Neural progenitor cell (in vitro differentiated cells): ENCODE results near the gene RAD51B. TPM values are rescaled to one million over a fixed set of nuclear protein-coding genes. Genes with fewer than 3 reads are reported as not detected.

Experiments used
- DNase-seq: peaks from one replicate; pipeline ENCODE4 v3.0.0-alpha.2; 2016; ENCODE audit warnings: low spot score
- H2AFZ ChIP-seq: fragments of 200-600 bp; sonication (generic); replicated peaks from 2 replicates; pipeline ENCODE4 v1.6.1; 2016; ENCODE audit warnings: antibody characterized with exemption
- H3F3A ChIP-seq: fragments of 200-600 bp; sonication (generic); 2 replicates; pipeline ENCODE4 v1.6.1; 2016; ENCODE audit warnings: antibody characterized with exemption, low read depth
- H3K27ac ChIP-seq: fragments of 200-600 bp; sonication (generic); 2 replicates; pipeline ENCODE4 v1.5.1; 2016; ENCODE audit warnings: mild to moderate bottlenecking
- H3K27me3 ChIP-seq: fragments of 200-600 bp; sonication (generic); 2 replicates; pipeline ENCODE4 v1.6.1; 2016; ENCODE audit warnings: mild to moderate bottlenecking, moderate library complexity
- H3K36me3 ChIP-seq: fragments of 200-600 bp; sonication (generic); 2 replicates; pipeline ENCODE4 v1.5.1; 2016
- H3K4me1 ChIP-seq: fragments of 200-600 bp; sonication (generic); 2 replicates; pipeline ENCODE4 v1.6.1; 2016; ENCODE audit warnings: mixed run types
- H3K4me2 ChIP-seq: fragments of 200-600 bp; sonication (generic); 2 replicates; pipeline ENCODE4 v1.6.1; 2016
- H3K4me3 ChIP-seq: fragments of 200-600 bp; sonication (generic); 2 replicates; pipeline ENCODE4 v1.5.1; 2016
- H3K79me2 ChIP-seq: fragments of 200-600 bp; sonication (generic); 2 replicates; pipeline ENCODE4 v1.6.1; 2016; ENCODE audit warnings: low read depth
- H3K9ac ChIP-seq: fragments of 200-600 bp; sonication (generic); 2 replicates; pipeline ENCODE4 v1.6.1; 2016
- H3K9me3 ChIP-seq: fragments of 200-600 bp; sonication (generic); 2 replicates; pipeline ENCODE4 v1.5.1; 2016; ENCODE audit warnings: low read depth
- H4K20me1 ChIP-seq: fragments of 200-600 bp; sonication (generic); 2 replicates; pipeline ENCODE4 v1.6.1; 2016; ENCODE audit warnings: low read depth
- H3K27ac Mint-ChIP-seq: 3 replicates; pipeline ENCODE4 v1.8.0; 2021; ENCODE audit warnings: mixed read lengths
- H3K27me3 Mint-ChIP-seq: 2 replicates; pipeline ENCODE4 v1.8.0; 2022; ENCODE audit warnings: low read depth, mild to moderate bottlenecking, inconsistent platforms, moderate library complexity, mixed read lengths; ENCODE audit not compliant: insufficient read depth
- H3K36me3 Mint-ChIP-seq: 3 replicates; pipeline ENCODE4 v1.8.0; 2021; ENCODE audit warnings: mixed read lengths
- H3K4me1 Mint-ChIP-seq: 3 replicates; pipeline ENCODE4 v1.8.0; 2021; ENCODE audit warnings: mixed read lengths
- H3K4me3 Mint-ChIP-seq: 3 replicates; pipeline ENCODE4 v1.8.0; 2021; ENCODE audit warnings: mild to moderate bottlenecking, moderate library complexity, mixed read lengths
- H3K9me3 Mint-ChIP-seq: 3 replicates; pipeline ENCODE4 v1.8.0; 2020; ENCODE audit warnings: mixed read lengths
- EZH2 ChIP-seq: fragments of 200-600 bp; sonication (generic); IDR thresholded peaks from 2 replicates; pipeline ENCODE4 v1.6.1; 2017; ENCODE audit warnings: antibody characterized with exemption, mild to moderate bottlenecking, moderate library complexity
- EZH2phosphoT487 ChIP-seq: fragments of 200-600 bp; sonication (generic); IDR thresholded peaks from 2 replicates; pipeline ENCODE4 v1.6.1; 2017; ENCODE audit warnings: antibody characterized with exemption
- total RNA-seq: library from RNA; depleted of rRNA; stranded (reverse); fragments of >200 nt; gene quantifications from 2 replicates; pipeline ENCODE4 v1.2.3, GENCODE V29; 2015; ENCODE audit warnings: low replicate concordance
- TF ChIP-seq, protein P1 (sequence below): fragments of 200-600 bp; sonication (generic); IDR thresholded peaks from 2 replicates; pipeline ENCODE4 v1.5.1; 2017; ENCODE audit warnings: antibody characterized with exemption, mild to moderate bottlenecking

The RAD51B gene
- total RNA-seq, 1 donor from 2014 or later = 50.5 TPM

DNA sequence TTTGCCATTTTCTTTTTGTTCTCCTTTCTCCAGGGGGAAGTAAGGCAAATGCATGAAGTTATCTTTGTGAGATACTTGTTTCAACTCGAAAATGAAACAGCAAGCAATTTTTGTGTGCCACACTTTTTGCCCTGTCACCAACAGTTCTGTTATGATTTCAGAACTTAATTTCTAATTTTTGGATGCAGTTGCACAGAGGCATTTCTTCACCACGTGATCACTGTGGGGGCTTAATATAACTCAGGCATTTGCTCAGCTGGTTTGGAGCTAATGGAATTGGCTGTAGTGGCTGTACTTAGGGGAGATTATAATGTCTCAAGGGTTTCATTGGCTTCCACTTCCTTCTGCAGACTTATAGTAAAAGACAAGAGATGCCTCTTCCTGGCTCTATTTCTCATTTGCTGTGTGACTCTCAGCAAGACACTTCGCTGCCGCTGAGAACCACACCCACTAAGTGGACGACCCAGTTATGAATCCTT is 452.4 kb downstream of the RAD51B start:
- Histone ChIP-seq H3K79me2 (no peaks in the 10 kb centered on the region), H3K27me3 (no peaks in the 10 kb centered on the region), H3K4me2 (no peak overlapping the region), H3K36me3 (no peaks in the 10 kb centered on the region), H4K20me1 (no peaks in the 10 kb centered on the region), H3F3A (no peaks in the 10 kb centered on the region), H2AFZ (no peak overlapping the region), H3K27ac (no peak overlapping the region), H3K4me3 (no peak overlapping the region), H3K9ac (no peak overlapping the region), H3K4me1 (no peaks in the 10 kb centered on the region), H3K9me3 (no peaks in the 10 kb centered on the region)
- H3K9me3 Mint-ChIP-seq = no peaks in the 10 kb centered on the region
- H3K4me3 Mint-ChIP-seq = no peak overlapping the region
- H3K27ac Mint-ChIP-seq = peak overlapping the region; percentile 58
- no peak for DNase-seq
- peaks cover 44% of the 10 kb centered on the region for H3K4me1 Mint-ChIP-seq
- no peaks in the 10 kb centered on the region for H3K27me3 Mint-ChIP-seq
- H3K36me3 Mint-ChIP-seq = no peaks in the 10 kb centered on the region
- TF ChIP-seq EZH2 (no peak), EZH2phosphoT487 (no peak)
- TF ChIP-seq, protein P1, sequence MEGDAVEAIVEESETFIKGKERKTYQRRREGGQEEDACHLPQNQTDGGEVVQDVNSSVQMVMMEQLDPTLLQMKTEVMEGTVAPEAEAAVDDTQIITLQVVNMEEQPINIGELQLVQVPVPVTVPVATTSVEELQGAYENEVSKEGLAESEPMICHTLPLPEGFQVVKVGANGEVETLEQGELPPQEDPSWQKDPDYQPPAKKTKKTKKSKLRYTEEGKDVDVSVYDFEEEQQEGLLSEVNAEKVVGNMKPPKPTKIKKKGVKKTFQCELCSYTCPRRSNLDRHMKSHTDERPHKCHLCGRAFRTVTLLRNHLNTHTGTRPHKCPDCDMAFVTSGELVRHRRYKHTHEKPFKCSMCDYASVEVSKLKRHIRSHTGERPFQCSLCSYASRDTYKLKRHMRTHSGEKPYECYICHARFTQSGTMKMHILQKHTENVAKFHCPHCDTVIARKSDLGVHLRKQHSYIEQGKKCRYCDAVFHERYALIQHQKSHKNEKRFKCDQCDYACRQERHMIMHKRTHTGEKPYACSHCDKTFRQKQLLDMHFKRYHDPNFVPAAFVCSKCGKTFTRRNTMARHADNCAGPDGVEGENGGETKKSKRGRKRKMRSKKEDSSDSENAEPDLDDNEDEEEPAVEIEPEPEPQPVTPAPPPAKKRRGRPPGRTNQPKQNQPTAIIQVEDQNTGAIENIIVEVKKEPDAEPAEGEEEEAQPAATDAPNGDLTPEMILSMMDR = no peak

DNA sequence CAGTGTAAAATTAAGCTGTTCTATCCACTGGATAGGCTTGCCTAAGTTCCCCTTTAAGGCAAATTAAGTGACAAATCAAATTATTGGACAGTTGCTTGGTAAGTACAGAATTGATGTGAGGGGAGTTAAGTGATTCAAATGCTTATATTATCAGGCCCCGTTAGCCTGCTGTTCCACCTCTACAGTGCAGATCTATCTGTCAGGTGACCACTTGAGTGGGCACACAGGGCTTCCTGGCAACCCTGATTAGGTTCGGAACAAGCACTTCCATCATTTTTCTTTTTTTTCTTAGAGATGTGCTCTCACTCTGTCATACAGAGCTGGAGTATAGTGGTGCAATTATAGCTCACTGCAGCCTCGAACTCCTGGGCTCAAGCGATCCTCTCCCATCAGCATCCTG is 453.8 kb downstream of the RAD51B start:
- H3K9me3 ChIP-seq = no peaks in the 10 kb centered on the region
- H3F3A ChIP-seq = no peaks in the 10 kb centered on the region
- peaks cover 1% of the 10 kb centered on the region for H3K4me1 ChIP-seq
- no peak overlapping the region for H3K4me2 ChIP-seq
- H4K20me1 ChIP-seq = no peaks in the 10 kb centered on the region
- Mint-ChIP-seq H3K27me3 (no peaks in the 10 kb centered on the region), H3K4me1 (peaks cover 43% of the 10 kb centered on the region), H3K27ac (no peak overlapping the region), H3K4me3 (no peak overlapping the region), H3K9me3 (no peaks in the 10 kb centered on the region), H3K36me3 (no peaks in the 10 kb centered on the region)
- H3K36me3 ChIP-seq = no peaks in the 10 kb centered on the region
- H2AFZ ChIP-seq = no peak overlapping the region
- DNase-seq = no peak
- H3K79me2 ChIP-seq = no peaks in the 10 kb centered on the region
- H3K27me3 ChIP-seq = no peaks in the 10 kb centered on the region
- no peak overlapping the region for H3K9ac ChIP-seq
- TF ChIP-seq EZH2 (no peak), EZH2phosphoT487 (no peak)
- TF ChIP-seq, protein P1 = no peak
- no peak overlapping the region for H3K27ac ChIP-seq
- H3K4me3 ChIP-seq = no peak overlapping the region

DNA sequence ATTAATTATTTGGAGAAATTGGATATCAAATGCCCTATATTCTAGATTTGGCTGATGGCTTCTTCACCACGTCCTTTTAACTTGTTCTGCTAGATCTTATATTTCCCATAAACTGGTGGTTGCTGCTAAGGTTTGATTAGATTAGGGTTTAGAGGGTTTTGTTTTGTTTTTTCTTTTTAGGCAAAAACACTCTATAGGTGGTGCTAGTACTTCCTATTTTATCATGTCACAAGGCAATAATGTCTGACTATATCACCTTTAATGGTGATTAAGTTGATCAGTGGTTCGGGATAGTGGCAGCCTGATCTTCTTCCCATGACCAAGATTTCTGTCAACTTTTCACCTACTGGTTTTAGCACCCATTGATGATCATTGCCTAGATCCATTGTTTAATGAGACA is 455.1 kb downstream of the RAD51B start:
- no peak for TF ChIP-seq EZH2phosphoT487
- TF ChIP-seq, protein P1 = no peak
- no peak for TF ChIP-seq EZH2
- no peak overlapping the region for H3K4me3 ChIP-seq
- H4K20me1 ChIP-seq = no peaks in the 10 kb centered on the region
- Mint-ChIP-seq H3K36me3 (no peaks in the 10 kb centered on the region), H3K9me3 (no peaks in the 10 kb centered on the region), H3K27me3 (no peaks in the 10 kb centered on the region), H3K27ac (no peak overlapping the region), H3K4me3 (no peak overlapping the region), H3K4me1 (peaks cover 38% of the 10 kb centered on the region)
- H3K36me3 ChIP-seq = no peaks in the 10 kb centered on the region
- H3F3A ChIP-seq = no peaks in the 10 kb centered on the region
- H2AFZ ChIP-seq = no peak overlapping the region
- no peaks in the 10 kb centered on the region for H3K79me2 ChIP-seq
- H3K27ac ChIP-seq = no peak overlapping the region
- H3K4me2 ChIP-seq = no peak overlapping the region
- no peak for DNase-seq
- H3K9me3 ChIP-seq = no peaks in the 10 kb centered on the region
- peaks cover 10% of the 10 kb centered on the region for H3K4me1 ChIP-seq
- no peaks in the 10 kb centered on the region for H3K27me3 ChIP-seq
- no peak overlapping the region for H3K9ac ChIP-seq
